Activated naive CD8-positive, alpha-beta T cell treated with anti-CD3 and anti-CD28 coated beads, Interleukin-2, amount 50 U/mL, for 24 hours (primary cell): ENCODE data around the gene PFN2.
"Not testable (repeated sequence)": the region's sequence is repeated elsewhere in the genome, so short reads cannot be mapped to it uniquely, and the experiment has no call there.

Experiments
- ATAC-seq: fragments of 150-1000 bp; cut with Tn5 transposase; one replicate; pipeline ENCODE4 v1.10.0; 2021
- DNase-seq: peaks from one replicate; pipeline ENCODE4 v3.0.0; 2021
- H3K27ac Mint-ChIP-seq: one replicate; pipeline ENCODE4 v1.8.0; 2021; ENCODE audit warnings: mild to moderate bottlenecking, mixed read lengths
- H3K27me3 Mint-ChIP-seq: one replicate; pipeline ENCODE4 v1.8.0; 2021; ENCODE audit warnings: mixed read lengths
- H3K36me3 Mint-ChIP-seq: one replicate; pipeline ENCODE4 v1.8.0; 2021; ENCODE audit warnings: low read depth, mixed read lengths
- H3K4me1 Mint-ChIP-seq: one replicate; pipeline ENCODE4 v1.8.0; 2021; ENCODE audit warnings: mixed read lengths
- H3K4me3 Mint-ChIP-seq: one replicate; pipeline ENCODE4 v1.8.0; 2021; ENCODE audit warnings: mild to moderate bottlenecking, moderate library complexity, mixed read lengths
- H3K9me3 Mint-ChIP-seq: one replicate; pipeline ENCODE4 v1.8.0; 2021; ENCODE audit warnings: mixed read lengths

The PFN2 gene

GRCh38 chr3:149955449-149955848 is 15.2 kb downstream of the PFN2 start:
- DNase-seq: no peak
- Mint-ChIP-seq H3K27ac (no peak overlapping the region), H3K9me3 (no peaks in the 10 kb centered on the region), H3K27me3 (no peaks in the 10 kb centered on the region), H3K4me1 (peaks cover 19% of the 10 kb centered on the region), H3K4me3 (no peak overlapping the region), H3K36me3 (peaks cover 3% of the 10 kb centered on the region)
- ATAC-seq: no peak

- ATAC-seq: no peak
Observed at GRCh38 chr3:149954812-149955211, 15.9 kb downstream of the PFN2 start.

GRCh38 chr3:149949181-149949580 is 21.5 kb downstream of the PFN2 start:
- DNase-seq (no peak), ATAC-seq (no peak)
- Mint-ChIP-seq H3K4me3 (no peak overlapping the region), H3K4me1 (peaks cover 17% of the 10 kb centered on the region), H3K27ac (no peak overlapping the region), H3K36me3 (peaks cover 29% of the 10 kb centered on the region), H3K27me3 (no peaks in the 10 kb centered on the region), H3K9me3 (no peaks in the 10 kb centered on the region)

More at GRCh38 chr3:149954812-149955211, 15.9 kb downstream of the PFN2 start:
- Mint-ChIP-seq H3K27ac (no peak overlapping the region), H3K4me3 (no peak overlapping the region), H3K4me1 (peaks cover 19% of the 10 kb centered on the region), H3K36me3 (peaks cover 3% of the 10 kb centered on the region), H3K9me3 (no peaks in the 10 kb centered on the region), H3K27me3 (no peaks in the 10 kb centered on the region)
- DNase-seq: no peak

GRCh38 chr3:149947231-149947630 is 23.5 kb downstream of the PFN2 start:
- Mint-ChIP-seq H3K4me1 (peaks cover 8% of the 10 kb centered on the region), H3K36me3 (peaks cover 46% of the 10 kb centered on the region), H3K27me3 (no peaks in the 10 kb centered on the region), H3K4me3 (no peak overlapping the region), H3K9me3 (peaks cover 4% of the 10 kb centered on the region), H3K27ac (no peak overlapping the region)
- DNase-seq (no peak), ATAC-seq (no peak)

GRCh38 chr3:149943966-149944365 is 26.7 kb downstream of the PFN2 start:
- ATAC-seq, DNase-seq, H3K27ac Mint-ChIP-seq, H3K9me3 Mint-ChIP-seq, H3K4me3 Mint-ChIP-seq, H3K27me3 Mint-ChIP-seq: not testable (repeated sequence)
- peaks cover 13% of the 10 kb centered on the region for H3K4me1 Mint-ChIP-seq
- H3K36me3 Mint-ChIP-seq: peaks cover 65% of the 10 kb centered on the region

- no peak for DNase-seq
- ATAC-seq: no peak
- H3K4me1 Mint-ChIP-seq: peaks cover 13% of the 10 kb centered on the region
- peaks cover 8% of the 10 kb centered on the region for H3K9me3 Mint-ChIP-seq
- no peak overlapping the region for H3K4me3 Mint-ChIP-seq
- H3K27ac Mint-ChIP-seq: no peak overlapping the region
- no peaks in the 10 kb centered on the region for H3K27me3 Mint-ChIP-seq
- peaks cover 59% of the 10 kb centered on the region for H3K36me3 Mint-ChIP-seq
Observed at GRCh38 chr3:149942409-149942808, 28.3 kb downstream of the PFN2 start.

- H3K4me1 Mint-ChIP-seq: peaks cover 13% of the 10 kb centered on the region
- peaks cover 56% of the 10 kb centered on the region for H3K36me3 Mint-ChIP-seq
- no peaks in the 10 kb centered on the region for H3K27me3 Mint-ChIP-seq
- DNase-seq: no peak
- no peak for ATAC-seq
- no peak overlapping the region for H3K4me3 Mint-ChIP-seq
- peaks cover 8% of the 10 kb centered on the region for H3K9me3 Mint-ChIP-seq
- no peak overlapping the region for H3K27ac Mint-ChIP-seq
Observed at GRCh38 chr3:149941946-149942345, 28.7 kb downstream of the PFN2 start.

GRCh38 chr3:149941186-149941585 is 29.5 kb downstream of the PFN2 start:
- DNase-seq (no peak), ATAC-seq (no peak)
- Mint-ChIP-seq H3K36me3 (peaks cover 50% of the 10 kb centered on the region), H3K27me3 (no peaks in the 10 kb centered on the region), H3K4me3 (no peak overlapping the region), H3K9me3 (peaks cover 8% of the 10 kb centered on the region), H3K27ac (no peak overlapping the region), H3K4me1 (peaks cover 10% of the 10 kb centered on the region)

- peaks cover 12% of the 10 kb centered on the region for H3K4me1 Mint-ChIP-seq
- peaks cover 41% of the 10 kb centered on the region for H3K36me3 Mint-ChIP-seq
- H3K9me3 Mint-ChIP-seq, ATAC-seq, DNase-seq, H3K27me3 Mint-ChIP-seq, H3K27ac Mint-ChIP-seq, H3K4me3 Mint-ChIP-seq: not testable (repeated sequence)
Observed at GRCh38 chr3:149938392-149939055, 32.2 kb downstream of the PFN2 start.

- Mint-ChIP-seq H3K4me1 (peaks cover 12% of the 10 kb centered on the region), H3K27ac (no peak overlapping the region), H3K27me3 (no peaks in the 10 kb centered on the region), H3K4me3 (no peak overlapping the region), H3K9me3 (peaks cover 6% of the 10 kb centered on the region), H3K36me3 (peaks cover 32% of the 10 kb centered on the region)
- ATAC-seq: no peak
- peak; percentile 27 for DNase-seq
Observed at GRCh38 chr3:149936812-149937230, 33.9 kb downstream of the PFN2 start.

GRCh38 chr3:149934524-149934923 is 36.2 kb downstream of the PFN2 start:
- Mint-ChIP-seq H3K36me3 (peaks cover 35% of the 10 kb centered on the region), H3K4me1 (peaks cover 12% of the 10 kb centered on the region), H3K27ac (no peak overlapping the region), H3K27me3 (no peaks in the 10 kb centered on the region), H3K4me3 (no peak overlapping the region), H3K9me3 (peaks cover 8% of the 10 kb centered on the region)
- DNase-seq (no peak), ATAC-seq (no peak)

- H3K4me3 Mint-ChIP-seq: no peak overlapping the region
- H3K36me3 Mint-ChIP-seq: peaks cover 36% of the 10 kb centered on the region
- H3K4me1 Mint-ChIP-seq: peaks cover 7% of the 10 kb centered on the region
- peaks cover 8% of the 10 kb centered on the region for H3K9me3 Mint-ChIP-seq
- H3K27me3 Mint-ChIP-seq: no peaks in the 10 kb centered on the region
- H3K27ac Mint-ChIP-seq: no peak overlapping the region
- DNase-seq (no peak), ATAC-seq (no peak)
Observed at GRCh38 chr3:149933858-149934257, 36.8 kb downstream of the PFN2 start.

- DNase-seq (no peak), ATAC-seq (no peak)
- Mint-ChIP-seq H3K27ac (no peak overlapping the region), H3K4me3 (no peak overlapping the region), H3K9me3 (peaks cover 8% of the 10 kb centered on the region), H3K27me3 (no peaks in the 10 kb centered on the region), H3K36me3 (peaks cover 40% of the 10 kb centered on the region), H3K4me1 (peaks cover 7% of the 10 kb centered on the region)
Observed at GRCh38 chr3:149933008-149933407, 37.7 kb downstream of the PFN2 start.

- no peak for DNase-seq
- H3K27ac Mint-ChIP-seq: no peak overlapping the region
- H3K4me1 Mint-ChIP-seq: no peaks in the 10 kb centered on the region
- no peak for ATAC-seq
- no peak overlapping the region for H3K4me3 Mint-ChIP-seq
- peaks cover 41% of the 10 kb centered on the region for H3K36me3 Mint-ChIP-seq
- H3K27me3 Mint-ChIP-seq: no peaks in the 10 kb centered on the region
- H3K9me3 Mint-ChIP-seq: no peaks in the 10 kb centered on the region
Observed at GRCh38 chr3:149920119-149920518, 50.6 kb downstream of the PFN2 start.

- H3K36me3 Mint-ChIP-seq: peaks cover 43% of the 10 kb centered on the region
Observed at GRCh38 chr3:149919509-149919908, 51.2 kb downstream of the PFN2 start.

More at GRCh38 chr3:149919509-149919908, 51.2 kb downstream of the PFN2 start:
- DNase-seq (no peak), ATAC-seq (no peak)
- Mint-ChIP-seq H3K4me3 (no peak overlapping the region), H3K4me1 (no peaks in the 10 kb centered on the region), H3K27me3 (no peaks in the 10 kb centered on the region), H3K9me3 (no peaks in the 10 kb centered on the region), H3K27ac (no peak overlapping the region)
